ENCODE data around the gene SHC3.

The SHC3 gene

DNA sequence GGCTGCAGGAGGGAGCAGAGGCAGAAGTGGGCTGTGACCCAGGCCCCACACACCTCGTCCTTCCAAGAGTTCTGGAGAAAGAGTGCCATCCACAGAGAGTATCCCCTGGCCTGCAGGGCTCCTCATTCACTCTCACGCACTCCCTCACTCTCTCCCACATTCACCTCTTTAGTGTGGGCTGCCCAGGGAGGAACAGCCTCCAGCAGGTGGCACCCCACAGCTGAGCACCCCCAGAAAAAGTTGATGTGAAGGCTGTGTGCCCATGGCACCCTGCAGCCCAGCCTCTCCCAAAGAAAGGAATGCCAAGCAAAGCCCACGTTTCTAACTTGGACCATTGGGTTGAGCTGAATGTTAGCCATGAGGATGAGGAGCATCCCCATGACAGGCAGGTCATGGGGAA is 4.5 kb upstream of the SHC3 start:
- DNase-seq, result no peak

- no peak for DNase-seq
These were observed 3.8 kb upstream of the SHC3 start for GRCh38 chr9:89182369-89182768.

- peak; percentile 5 for DNase-seq
These were observed 1.5 kb upstream of the SHC3 start for GRCh38 chr9:89179895-89180734.

DNA sequence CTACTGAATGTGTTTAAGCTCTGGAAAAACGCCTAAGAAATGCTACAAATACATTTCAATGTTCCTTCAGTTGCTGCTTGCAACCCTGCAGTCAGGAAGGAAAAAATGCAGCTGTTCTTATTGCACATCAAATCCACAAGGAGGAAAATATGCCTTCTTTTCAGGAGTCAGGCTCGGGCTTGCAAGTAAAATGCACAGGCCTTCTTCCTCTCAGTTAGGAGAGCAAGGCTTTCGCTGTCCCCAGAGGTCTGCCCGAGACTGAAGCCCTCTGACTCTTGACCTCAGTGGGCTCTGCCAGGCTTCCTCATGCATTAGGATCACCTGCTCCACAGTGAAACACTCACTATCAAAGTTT is 899 bp upstream of the SHC3 start:
- DNase-seq, result no peak

DNA sequence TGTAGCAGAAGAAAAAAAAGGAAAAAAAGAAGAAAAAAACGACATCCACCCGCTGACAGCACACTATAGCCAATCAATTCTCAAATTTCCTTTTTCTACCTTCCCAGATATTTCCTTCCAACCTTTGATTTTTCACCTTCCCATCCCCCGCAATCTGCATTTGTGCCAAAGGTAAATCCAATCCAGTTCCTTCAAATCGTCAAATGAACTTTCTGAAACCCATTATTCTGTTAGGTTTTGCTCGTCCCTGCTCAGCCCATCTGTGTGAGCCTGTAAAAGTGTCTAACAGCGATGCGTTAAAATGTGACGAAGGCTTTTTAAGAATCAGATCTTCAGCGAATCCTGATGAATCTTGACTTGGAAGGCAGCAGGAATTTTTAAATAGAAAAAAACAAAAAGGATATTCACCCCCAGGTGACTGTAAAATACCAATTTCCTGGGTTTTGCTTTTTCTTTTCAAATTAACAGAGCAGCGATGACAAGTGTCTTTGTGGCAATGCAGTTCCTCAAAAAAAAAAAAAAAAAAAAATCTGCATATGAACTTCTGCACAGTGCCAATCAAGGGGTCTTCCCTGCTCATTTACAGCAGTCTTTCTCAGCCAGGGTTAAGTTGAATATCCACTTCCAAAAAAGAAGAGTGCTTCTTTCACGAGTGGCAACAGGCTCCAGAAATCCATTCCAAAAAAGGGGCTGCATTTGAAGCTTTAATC is 367 bp upstream of the SHC3 start:
- DNase-seq, result no peak

GRCh38 chr9:89177012-89177943 is 1.3 kb downstream of the SHC3 start:
- DNase-seq, result no peak

GRCh38 chr9:89175828-89176261 is 2.8 kb downstream of the SHC3 start:
- DNase-seq, result no peak

DNA sequence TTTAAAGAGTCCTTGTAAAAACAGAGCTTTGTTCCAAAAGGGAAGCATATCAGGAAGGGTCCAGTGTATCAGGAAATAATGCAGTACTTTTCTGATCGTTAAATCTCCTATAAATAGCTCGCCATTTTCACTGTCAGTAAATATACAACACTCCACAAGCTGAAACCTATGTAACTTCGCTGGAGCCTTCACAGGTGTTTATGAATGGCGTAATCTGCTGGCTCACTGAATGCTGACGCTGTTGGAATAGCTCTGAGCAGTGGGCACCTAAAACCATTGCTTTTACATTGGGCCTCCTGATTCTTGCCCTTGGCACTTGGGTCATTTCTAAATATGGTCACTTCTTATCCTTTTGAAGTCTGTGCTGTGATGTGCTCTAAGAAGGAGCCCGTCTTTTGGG is 4.3 kb downstream of the SHC3 start:
- DNase-seq, result no peak

DNA sequence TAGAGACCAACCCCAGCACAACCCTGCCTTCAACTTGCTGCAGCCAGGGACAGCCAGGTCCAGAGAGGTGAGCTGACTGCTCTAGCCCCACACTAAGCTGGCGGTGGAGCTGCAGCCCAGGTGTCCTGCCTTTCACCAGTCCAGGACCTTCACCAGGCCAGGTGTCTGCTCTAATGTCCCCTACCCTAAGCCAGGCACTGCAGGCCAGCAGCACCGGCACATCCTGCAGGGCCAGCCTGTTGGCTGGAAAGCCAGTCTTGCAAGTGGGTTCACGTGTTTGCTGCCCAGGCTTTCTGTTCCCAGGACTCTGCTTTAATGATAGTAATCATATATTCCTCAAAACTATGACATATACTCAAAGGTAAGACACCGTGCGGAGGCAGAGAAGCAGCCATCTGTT is 5.5 kb downstream of the SHC3 start:
- no peak for DNase-seq

DNA sequence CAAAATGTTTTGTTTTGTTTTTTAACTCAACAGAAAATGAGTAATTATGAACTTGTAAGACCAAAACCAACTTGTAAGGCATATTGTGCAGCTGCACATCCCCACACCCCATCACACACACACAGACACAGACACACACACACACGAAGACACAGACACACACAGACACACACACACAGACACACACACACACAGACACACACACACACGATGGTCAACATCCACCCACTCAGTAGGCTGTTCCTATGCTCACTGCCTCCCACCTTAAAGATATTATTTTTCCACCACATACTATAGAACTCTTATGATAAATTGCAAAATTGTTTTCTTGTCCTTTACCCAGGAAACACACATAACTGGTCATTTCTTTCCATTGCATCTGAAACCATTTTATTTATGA is 6.2 kb downstream of the SHC3 start:
- DNase-seq, result no peak

GRCh38 chr9:89171693-89172092 is 6.9 kb downstream of the SHC3 start:
- no peak for DNase-seq

DNA sequence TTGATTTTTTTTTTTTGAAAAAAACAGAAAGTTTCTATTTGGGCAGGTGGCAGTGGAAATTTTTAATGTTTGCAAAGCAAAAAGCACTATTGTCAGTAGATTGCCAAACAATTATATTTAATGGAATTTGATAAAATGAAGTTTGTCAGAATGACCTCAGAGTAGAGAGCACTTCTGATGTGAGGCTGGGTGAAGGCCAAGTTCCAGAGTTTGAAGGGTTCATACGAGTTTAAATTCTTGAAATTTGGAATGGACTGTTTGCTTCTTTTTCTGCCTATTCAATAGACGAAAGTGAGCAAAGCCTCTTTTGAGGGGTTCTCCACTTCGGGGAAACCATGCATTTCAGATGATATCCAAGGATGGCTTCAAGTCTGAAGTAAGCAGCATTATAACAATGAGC is 7.4 kb downstream of the SHC3 start:
- no peak for DNase-seq

GRCh38 chr9:89168901-89169813 is 9.5 kb downstream of the SHC3 start:
- no peak for DNase-seq

DNA sequence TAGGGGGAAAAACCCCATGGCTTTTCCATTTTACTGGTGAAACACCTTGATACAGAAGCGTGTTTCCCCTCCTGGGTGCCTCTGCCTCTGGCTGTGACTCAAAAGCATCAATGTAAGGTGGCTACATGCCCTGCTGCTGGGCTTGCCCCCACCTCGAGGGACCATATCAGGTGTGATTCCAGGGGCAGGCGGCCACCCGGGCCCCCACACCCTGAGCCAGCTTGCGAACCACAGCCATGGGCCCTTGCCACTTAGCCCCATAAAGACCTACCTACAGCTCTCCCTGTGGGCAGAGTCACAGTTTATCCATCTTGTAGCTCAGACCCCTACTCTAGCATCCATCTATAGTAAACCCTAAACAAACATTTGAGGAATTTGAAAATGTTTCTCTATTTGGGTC is 10.8 kb downstream of the SHC3 start:
- DNase-seq, result no peak

- no peak for DNase-seq
These were observed 11.8 kb downstream of the SHC3 start for GRCh38 chr9:89166852-89167251.

DNA sequence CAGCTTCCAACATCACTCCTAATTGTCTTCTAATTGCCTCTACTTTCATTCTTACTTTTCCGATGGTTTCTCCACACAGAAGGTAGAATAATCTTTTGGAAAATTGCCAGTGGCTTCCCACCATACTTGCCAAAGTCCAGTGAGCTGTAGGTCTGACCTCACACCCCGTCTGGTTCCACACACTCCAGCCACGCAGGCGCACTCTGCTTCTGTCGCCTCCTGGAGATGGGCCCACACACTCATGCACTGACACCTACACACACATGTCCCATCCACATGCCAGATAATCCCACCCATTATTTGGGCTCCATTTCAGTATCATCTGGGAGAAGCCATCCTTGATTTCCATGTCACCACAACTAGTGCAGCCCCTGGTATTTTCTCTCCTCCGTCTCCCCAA is 12.7 kb downstream of the SHC3 start:
- DNase-seq, result no peak

DNA sequence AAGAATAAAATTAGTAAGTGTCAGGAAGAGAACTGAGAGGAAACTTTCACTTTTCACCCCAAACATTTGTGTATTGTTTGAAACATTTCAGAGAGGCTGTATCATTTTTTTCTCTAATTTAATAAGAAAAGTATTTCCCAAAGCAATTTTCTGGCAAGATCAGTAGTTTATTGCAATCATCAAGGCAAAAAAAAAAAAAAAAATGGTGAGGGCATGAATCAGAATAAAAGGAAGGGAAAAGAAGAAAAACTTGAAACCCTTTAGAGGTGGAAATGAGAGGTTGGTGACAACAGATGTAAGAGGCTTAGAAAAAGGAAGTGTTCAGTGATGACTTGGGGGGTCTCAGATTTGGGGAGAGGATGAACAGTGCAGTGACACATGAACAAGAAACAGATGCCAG is 13.3 kb downstream of the SHC3 start:
- no peak for DNase-seq

- no peak for DNase-seq
These were observed 17.4 kb downstream of the SHC3 start for GRCh38 chr9:89161221-89161620.

- DNase-seq, result no peak
These were observed 17.8 kb downstream of the SHC3 start for GRCh38 chr9:89160806-89161205.

GRCh38 chr9:89154651-89155336 is 23.8 kb downstream of the SHC3 start:
- DNase-seq, result no peak

- no peak for DNase-seq
These were observed 24.4 kb downstream of the SHC3 start for GRCh38 chr9:89154218-89154617.
